MM.1S (cell line): ENCODE data around the gene ITPRID1.

Source experiments
- DNase-seq: peaks from one replicate; pipeline ENCODE4 v3.0.0-alpha.2; 2015
- H2AFZ ChIP-seq: fragments of 300-600 bp; sonication (generic); 2 replicates; pipeline ENCODE4 v1.6.0; 2016; ENCODE audit warnings: antibody characterized with exemption, low read length
- H3F3A ChIP-seq: fragments of 300-600 bp; sonication (generic); 2 replicates; pipeline ENCODE4 v1.6.1; 2016; ENCODE audit warnings: mild to moderate bottlenecking, antibody characterized with exemption, low read length, moderate library complexity, mixed read lengths; ENCODE audit not compliant: insufficient read depth
- H3K27ac ChIP-seq: fragments of 300-600 bp; sonication (generic); 2 replicates; pipeline ENCODE4 v1.5.1; 2016; ENCODE audit warnings: mild to moderate bottlenecking, low read length
- H3K27me3 ChIP-seq: fragments of 300-600 bp; sonication (generic); replicated peaks from 2 replicates; pipeline ENCODE4 v1.6.0; 2016; ENCODE audit warnings: low read length; ENCODE audit not compliant: insufficient read depth
- H3K36me3 ChIP-seq: fragments of 300-600 bp; sonication (generic); replicated peaks from 2 replicates; pipeline ENCODE4 v1.6.1; 2016; ENCODE audit warnings: mild to moderate bottlenecking, low read length, mixed read lengths; ENCODE audit not compliant: insufficient read depth
- H3K4me1 ChIP-seq: fragments of 300-600 bp; sonication (generic); 2 replicates; pipeline ENCODE4 v1.6.1; 2016; ENCODE audit warnings: low read length, mixed read lengths
- H3K4me2 ChIP-seq: fragments of 300-600 bp; sonication (generic); 2 replicates; pipeline ENCODE4 v1.6.0; 2016; ENCODE audit warnings: low read depth, low read length
- H3K4me3 ChIP-seq: fragments of 300-600 bp; sonication (generic); 2 replicates; pipeline ENCODE4 v1.5.1; 2016; ENCODE audit warnings: low read length, mixed read lengths
- H3K79me2 ChIP-seq: fragments of 300-600 bp; sonication (generic); 2 replicates; pipeline ENCODE4 v1.6.1; 2016; ENCODE audit warnings: mixed run types, low read length, mixed read lengths
- H3K9ac ChIP-seq: fragments of 300-600 bp; sonication (generic); 2 replicates; pipeline ENCODE4 v1.6.1; 2016; ENCODE audit warnings: low read length, mixed read lengths
- H3K9me2 ChIP-seq: fragments of 300-600 bp; sonication (generic); replicated peaks from 2 replicates; pipeline ENCODE4 v1.6.1; 2016; ENCODE audit warnings: mild to moderate bottlenecking, low read length, mixed read lengths; ENCODE audit not compliant: insufficient read depth
- H3K9me3 ChIP-seq: fragments of 300-600 bp; sonication (generic); replicated peaks from 2 replicates; pipeline ENCODE4 v1.6.1; 2016; ENCODE audit warnings: mild to moderate bottlenecking, low read length, mixed read lengths; ENCODE audit not compliant: insufficient read depth
- H4K20me1 ChIP-seq: fragments of 300-600 bp; sonication (generic); 2 replicates; pipeline ENCODE4 v1.6.1; 2016; ENCODE audit warnings: mild to moderate bottlenecking, low read length, moderate library complexity, mixed read lengths; ENCODE audit not compliant: insufficient read depth
- EZH2 ChIP-seq: fragments of 300-600 bp; sonication (generic); optimal IDR thresholded peaks from 2 replicates; pipeline ENCODE3; 2017; ENCODE audit warnings: low read depth, mild to moderate bottlenecking, antibody characterized with exemption, low read length, mixed read lengths
- EZH2phosphoT487 ChIP-seq: fragments of 300-600 bp; sonication (generic); IDR thresholded peaks from 2 replicates; pipeline ENCODE4 v1.6.1; 2018; ENCODE audit warnings: antibody characterized with exemption, low read length
- TF ChIP-seq, protein P1 (sequence below): fragments of 300-600 bp; sonication (generic); IDR thresholded peaks from 2 replicates; pipeline ENCODE4 v1.5.1; 2016; ENCODE audit warnings: antibody characterized with exemption, low read length, mixed read lengths

ITPRID1 gene

GRCh38 chr7:31562002-31562401 is 48.1 kb downstream of the ITPRID1 start:
- H2AFZ ChIP-seq: no peak overlapping the region
- no peaks in the 10 kb centered on the region for H3K27me3 ChIP-seq
- H3F3A ChIP-seq: no peaks in the 10 kb centered on the region
- H3K27ac ChIP-seq: no peak overlapping the region
- no peaks in the 10 kb centered on the region for H3K36me3 ChIP-seq
- H3K4me1 ChIP-seq: no peaks in the 10 kb centered on the region
- no peaks in the 10 kb centered on the region for H4K20me1 ChIP-seq
- no peak overlapping the region for H3K9ac ChIP-seq
- DNase-seq: no peak
- H3K4me2 ChIP-seq: no peak overlapping the region
- H3K4me3 ChIP-seq: no peak overlapping the region
- no peaks in the 10 kb centered on the region for H3K9me3 ChIP-seq
- H3K79me2 ChIP-seq: no peaks in the 10 kb centered on the region
- TF ChIP-seq, protein P1, sequence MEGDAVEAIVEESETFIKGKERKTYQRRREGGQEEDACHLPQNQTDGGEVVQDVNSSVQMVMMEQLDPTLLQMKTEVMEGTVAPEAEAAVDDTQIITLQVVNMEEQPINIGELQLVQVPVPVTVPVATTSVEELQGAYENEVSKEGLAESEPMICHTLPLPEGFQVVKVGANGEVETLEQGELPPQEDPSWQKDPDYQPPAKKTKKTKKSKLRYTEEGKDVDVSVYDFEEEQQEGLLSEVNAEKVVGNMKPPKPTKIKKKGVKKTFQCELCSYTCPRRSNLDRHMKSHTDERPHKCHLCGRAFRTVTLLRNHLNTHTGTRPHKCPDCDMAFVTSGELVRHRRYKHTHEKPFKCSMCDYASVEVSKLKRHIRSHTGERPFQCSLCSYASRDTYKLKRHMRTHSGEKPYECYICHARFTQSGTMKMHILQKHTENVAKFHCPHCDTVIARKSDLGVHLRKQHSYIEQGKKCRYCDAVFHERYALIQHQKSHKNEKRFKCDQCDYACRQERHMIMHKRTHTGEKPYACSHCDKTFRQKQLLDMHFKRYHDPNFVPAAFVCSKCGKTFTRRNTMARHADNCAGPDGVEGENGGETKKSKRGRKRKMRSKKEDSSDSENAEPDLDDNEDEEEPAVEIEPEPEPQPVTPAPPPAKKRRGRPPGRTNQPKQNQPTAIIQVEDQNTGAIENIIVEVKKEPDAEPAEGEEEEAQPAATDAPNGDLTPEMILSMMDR: no peak
- TF ChIP-seq EZH2phosphoT487 (no peak), EZH2 (no peak)
- H3K9me2 ChIP-seq: no peaks in the 10 kb centered on the region

GRCh38 chr7:31563522-31563921 is 49.6 kb downstream of the ITPRID1 start:
- no peak overlapping the region for H3K4me3 ChIP-seq
- no peaks in the 10 kb centered on the region for H3K9me2 ChIP-seq
- H3K9me3 ChIP-seq: no peaks in the 10 kb centered on the region
- H3K36me3 ChIP-seq: no peaks in the 10 kb centered on the region
- no peak overlapping the region for H2AFZ ChIP-seq
- H3K79me2 ChIP-seq: no peaks in the 10 kb centered on the region
- no peak overlapping the region for H3K9ac ChIP-seq
- no peaks in the 10 kb centered on the region for H3K27me3 ChIP-seq
- H3K4me2 ChIP-seq: no peak overlapping the region
- H3K27ac ChIP-seq: no peak overlapping the region
- no peaks in the 10 kb centered on the region for H4K20me1 ChIP-seq
- TF ChIP-seq, protein P1: no peak
- no peak for DNase-seq
- H3K4me1 ChIP-seq: no peaks in the 10 kb centered on the region
- no peaks in the 10 kb centered on the region for H3F3A ChIP-seq

GRCh38 chr7:31563951-31564350 is 50.1 kb downstream of the ITPRID1 start:
- Histone ChIP-seq H3K27me3 (no peaks in the 10 kb centered on the region), H3K4me1 (no peaks in the 10 kb centered on the region), H3F3A (no peaks in the 10 kb centered on the region), H2AFZ (no peak overlapping the region), H3K9me3 (no peaks in the 10 kb centered on the region), H3K4me2 (no peak overlapping the region), H3K36me3 (no peaks in the 10 kb centered on the region), H3K79me2 (no peaks in the 10 kb centered on the region), H3K9ac (no peak overlapping the region), H3K27ac (no peak overlapping the region), H3K9me2 (no peaks in the 10 kb centered on the region), H4K20me1 (no peaks in the 10 kb centered on the region), H3K4me3 (no peak overlapping the region)
- TF ChIP-seq, protein P1: no peak
- no peak for TF ChIP-seq EZH2
- TF ChIP-seq EZH2phosphoT487: no peak
- DNase-seq: no peak
